NT2/D1 (cell line): ENCODE data around the gene COL2A1.

ENCODE experiments used
- SUZ12 ChIP-seq: IDR thresholded peaks from 2 replicates; pipeline ENCODE4 v1.6.1; 2011; ENCODE audit not compliant: insufficient read length, insufficient read depth; ENCODE audit errors: extremely low read depth
- YY1 ChIP-seq: IDR thresholded peaks from 2 replicates; pipeline ENCODE4 v1.6.1; 2011; ENCODE audit not compliant: insufficient read length, insufficient read depth
- ZNF274 ChIP-seq: IDR thresholded peaks from 2 replicates; pipeline ENCODE4 v1.6.1; 2011; ENCODE audit warnings: mild to moderate bottlenecking, low read depth, low read length

DNA sequence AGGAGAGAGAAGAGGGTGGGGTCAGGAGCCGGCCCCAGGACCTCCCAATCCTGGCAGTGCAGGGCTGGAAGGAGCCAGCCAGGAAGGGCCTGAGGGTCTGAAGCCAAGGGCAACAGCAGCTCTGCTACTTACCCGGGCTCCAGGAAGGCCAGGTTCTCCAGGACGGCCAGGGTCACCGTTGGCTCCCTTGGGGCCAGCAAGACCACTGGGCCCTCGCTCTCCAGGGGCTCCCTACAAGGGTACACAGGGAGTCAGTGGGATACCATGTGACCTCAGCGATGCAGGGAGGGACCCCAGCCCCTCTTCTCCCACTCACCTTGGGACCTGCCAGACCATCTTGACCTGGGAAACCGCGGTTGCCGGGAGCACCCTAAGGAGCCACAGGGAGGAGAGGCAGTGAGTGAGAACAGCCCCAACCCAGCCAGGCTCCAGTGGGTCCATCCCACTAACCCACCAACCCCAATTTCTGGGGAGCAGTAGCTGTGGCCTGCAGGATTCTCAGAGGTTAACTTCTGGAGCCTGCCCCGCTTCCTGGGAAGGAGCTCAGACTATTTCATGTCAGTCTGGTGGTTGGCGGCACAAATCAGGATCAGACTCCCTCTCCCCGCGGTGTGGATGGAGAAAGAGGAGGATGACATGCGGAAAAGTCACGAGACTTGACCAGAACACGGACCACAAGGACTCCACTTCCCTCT lies 18.5 kb downstream of the COL2A1 start:
- TF ChIP-seq ZNF274 (no peak), YY1 (no peak), SUZ12 (no peak)
